ENCODE data around the gene G6PC2.

GRCh38 chr2:168928113-168928831 lies 27.2 kb downstream of the G6PC2 start:
- TF ChIP-seq CTCF (conservative IDR thresholded peaks at IDR 0.05; ENCODE audit: low read length), result no peak
- no peak for TF ChIP-seq EZH2phosphoT487 (IDR thresholded peaks at IDR 0.05; ENCODE audit: borderline replicate concordance, low read depth, low read length)
